GM21423 (cell line): Measurements from ENCODE around the gene SPTBN5.

Source experiments
- ATAC-seq: cut with Tn5 transposase; IDR thresholded peaks from one replicate; pipeline ENCODE4 v1.9.1; 2021; ENCODE audit warnings: mild to moderate bottlenecking, moderate library complexity; ENCODE audit not compliant: unreplicated experiment

SPTBN5 gene

DNA sequence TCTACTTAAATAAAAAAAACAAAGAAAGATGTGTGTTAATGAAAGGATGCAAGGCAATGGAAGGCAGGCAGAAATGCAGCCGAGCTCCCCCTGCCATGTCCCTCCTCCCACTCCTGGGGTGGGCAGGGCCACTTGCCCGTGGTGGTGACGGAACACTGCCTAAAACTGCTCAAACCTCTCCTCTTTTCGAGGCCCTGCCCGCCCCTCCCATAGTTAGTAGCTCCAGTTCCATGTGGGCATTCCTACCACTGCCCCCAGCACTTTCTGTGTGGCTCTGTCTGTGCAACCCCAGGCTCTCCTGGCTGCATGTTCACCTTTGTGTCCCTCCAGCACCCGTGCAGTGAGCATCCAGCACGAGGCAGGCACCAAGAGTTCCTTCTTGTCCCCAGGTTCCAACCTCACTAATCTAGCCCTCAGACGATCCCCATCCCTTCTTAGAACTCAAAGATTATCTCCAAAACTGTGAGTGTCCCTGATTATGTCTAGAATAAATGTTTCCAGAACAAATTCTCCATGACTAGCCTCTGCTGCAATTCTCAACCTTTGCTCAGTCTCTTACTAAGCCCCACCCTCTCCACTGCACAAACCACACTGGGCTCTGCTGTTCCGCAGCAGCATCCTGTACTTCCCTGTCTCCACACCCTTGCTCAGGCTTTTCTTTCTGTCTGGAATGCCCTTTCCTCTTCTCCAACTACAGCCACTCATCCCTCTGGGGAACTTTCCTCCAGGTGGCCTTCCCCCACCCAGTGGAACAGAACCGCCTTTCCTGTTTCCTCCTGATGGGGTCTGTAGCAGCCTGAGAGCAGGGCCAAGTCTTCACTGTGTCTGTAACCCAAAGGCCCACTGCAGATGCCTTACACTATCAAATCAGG lies 32.6 kb upstream of the SPTBN5 start:
- no peak for ATAC-seq

DNA sequence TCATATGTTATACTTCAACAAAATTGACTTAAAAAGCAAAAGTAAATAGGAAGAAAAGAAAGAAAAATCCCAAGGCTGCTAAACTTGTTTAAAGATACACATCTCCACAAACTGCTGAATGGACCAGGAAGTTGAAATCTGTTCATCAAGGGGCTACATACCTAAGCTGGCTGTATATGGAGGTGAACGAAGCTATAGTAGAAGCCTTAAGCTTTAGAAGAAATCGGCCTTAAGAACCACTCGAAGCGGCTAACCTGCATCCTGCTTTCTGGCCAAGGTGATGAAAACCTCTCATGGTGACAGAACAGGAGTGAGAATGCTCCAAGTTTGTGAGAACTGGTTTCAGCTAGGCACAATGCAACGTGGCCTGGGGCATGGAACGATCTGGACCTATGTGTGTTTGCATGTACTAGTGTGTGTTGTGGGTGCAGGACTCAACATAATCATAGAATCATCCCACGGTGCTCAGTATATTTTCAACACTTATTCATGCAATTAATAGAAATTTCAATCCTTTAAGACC lies 31.3 kb upstream of the SPTBN5 start:
- ATAC-seq, result no peak

DNA sequence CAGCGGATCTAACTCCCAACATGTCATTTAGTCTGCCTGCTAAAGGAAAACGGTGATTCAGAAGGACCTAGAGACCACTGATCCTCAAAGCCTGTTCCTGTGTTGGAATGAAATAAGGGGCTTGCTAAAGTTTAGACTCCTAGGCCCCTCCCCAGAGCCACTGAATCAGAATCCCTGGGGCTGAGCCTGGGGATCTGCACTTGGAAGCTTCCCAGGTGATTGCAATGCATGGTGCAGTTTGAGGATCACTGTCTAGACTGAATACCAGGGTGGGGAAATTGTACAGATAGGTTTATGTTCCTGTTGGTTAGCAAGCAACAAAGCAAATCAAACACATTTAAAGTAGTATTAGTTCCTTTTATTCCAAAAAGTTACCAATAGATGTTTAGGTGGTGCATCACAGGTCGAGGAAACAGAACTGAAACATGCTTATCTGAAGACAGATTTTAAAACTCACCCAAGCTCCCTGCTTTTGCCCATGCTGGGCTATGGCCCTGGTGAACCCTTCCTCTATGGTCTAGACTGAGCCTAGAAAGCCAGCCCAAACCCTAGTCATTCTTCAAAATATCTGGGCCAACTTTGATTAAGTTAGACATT lies 29.6 kb upstream of the SPTBN5 start:
- ATAC-seq, result no peak

GRCh38 chr15:41922353-41922752 lies 28.5 kb upstream of the SPTBN5 start:
- no peak for ATAC-seq

- no peak for ATAC-seq
Observed at GRCh38 chr15:41921639-41922038, 27.8 kb upstream of the SPTBN5 start.

GRCh38 chr15:41921167-41921566 lies 27.3 kb upstream of the SPTBN5 start:
- ATAC-seq, result no peak

DNA sequence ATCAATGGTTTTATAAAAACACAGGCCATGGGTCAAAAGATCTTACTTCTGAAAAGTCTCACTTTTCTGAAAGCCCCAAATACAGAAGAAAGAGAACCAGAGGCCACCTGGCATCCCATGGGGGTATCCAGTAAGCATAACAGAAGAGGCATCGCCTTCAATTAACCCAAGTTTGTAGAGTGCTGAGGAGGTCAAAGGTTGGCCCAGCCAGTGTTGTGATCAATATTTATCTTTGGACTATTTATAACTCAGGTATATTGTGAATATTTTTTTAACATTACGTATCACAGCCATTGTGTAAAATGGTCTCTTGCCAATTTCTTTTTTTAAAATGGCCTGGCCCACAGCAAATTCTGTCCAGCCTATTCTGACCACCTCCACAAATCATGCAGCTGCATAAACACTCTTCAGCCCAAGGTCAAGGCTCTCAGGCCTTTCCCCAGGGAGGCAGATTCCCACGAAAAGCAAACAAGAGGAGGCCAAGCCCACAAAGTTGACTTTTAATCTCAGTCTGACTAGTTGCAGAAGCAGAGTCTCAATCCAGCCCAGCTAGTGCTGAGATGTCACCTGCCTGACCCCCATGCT lies 26.2 kb upstream of the SPTBN5 start:
- no peak for ATAC-seq

DNA sequence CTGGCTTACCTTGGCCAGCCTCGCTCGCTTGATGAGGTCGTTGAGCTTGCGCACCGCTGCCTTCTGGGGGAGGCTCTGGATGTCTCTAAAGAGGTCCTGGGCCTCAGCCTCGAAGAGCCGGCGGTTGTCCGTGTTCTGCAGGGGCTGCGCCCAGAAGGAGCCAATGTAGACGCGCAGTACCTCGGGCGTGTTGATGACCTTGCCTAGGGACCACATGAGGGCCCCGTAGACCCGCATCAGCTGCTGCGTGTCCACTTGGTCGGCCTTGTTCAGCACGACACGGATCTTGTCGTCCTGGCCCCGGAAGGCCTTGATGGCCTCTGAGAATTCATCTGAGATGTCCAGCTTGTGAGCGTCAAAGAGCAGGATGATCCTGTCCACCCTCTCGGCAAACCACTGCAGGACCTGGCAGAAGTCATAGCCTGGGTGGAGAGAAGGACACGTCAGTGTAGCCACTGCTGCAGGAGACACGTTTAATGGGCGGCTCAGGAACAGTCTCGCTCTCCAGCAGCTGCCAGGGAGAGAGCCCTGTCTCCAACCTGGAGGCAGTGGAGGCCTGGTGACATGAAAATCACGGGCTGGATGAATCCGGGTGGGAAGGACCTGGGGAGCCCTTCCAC lies 25.5 kb upstream of the SPTBN5 start:
- no peak for ATAC-seq

GRCh38 chr15:41918506-41919126 lies 24.8 kb upstream of the SPTBN5 start:
- no peak for ATAC-seq

GRCh38 chr15:41917767-41918430 lies 24.0 kb upstream of the SPTBN5 start:
- ATAC-seq, result no peak

DNA sequence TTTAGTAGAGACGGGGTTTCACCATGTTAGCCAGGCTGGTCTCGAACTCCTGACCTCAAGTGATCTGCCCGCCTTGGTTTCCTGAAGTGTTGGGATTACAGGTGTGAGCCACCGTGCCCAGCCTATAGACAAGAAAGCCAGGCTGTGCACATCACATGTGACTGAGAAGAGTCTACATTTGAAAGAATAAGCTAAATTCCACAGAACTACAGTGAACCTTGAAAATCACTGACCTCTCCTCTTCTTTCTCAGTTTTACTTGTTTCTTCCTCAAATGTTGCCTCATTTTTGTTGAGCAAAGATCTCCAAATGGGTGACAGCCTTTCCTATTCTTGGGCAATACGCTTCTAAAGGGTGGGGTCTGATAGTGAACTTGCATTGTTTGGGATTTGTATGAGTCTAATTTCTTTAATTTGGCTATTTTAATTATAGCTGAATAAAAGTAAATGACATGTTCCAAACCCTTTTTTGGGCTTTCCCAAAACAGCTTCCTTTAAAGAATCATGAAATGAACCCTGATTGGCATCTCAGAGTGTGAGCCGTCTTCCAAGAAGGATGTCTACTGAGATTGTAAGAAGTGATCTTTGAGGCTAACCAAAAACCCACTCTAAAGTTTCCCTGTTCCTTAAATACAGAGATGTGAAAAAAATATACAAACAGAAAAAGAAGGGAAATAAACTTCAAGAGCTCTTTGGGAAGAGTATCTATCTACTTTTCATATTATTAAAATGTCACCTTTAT lies 21.6 kb upstream of the SPTBN5 start:
- ATAC-seq, result no peak

- ATAC-seq, result no peak
Observed at GRCh38 chr15:41914411-41914810, 20.6 kb upstream of the SPTBN5 start.

DNA sequence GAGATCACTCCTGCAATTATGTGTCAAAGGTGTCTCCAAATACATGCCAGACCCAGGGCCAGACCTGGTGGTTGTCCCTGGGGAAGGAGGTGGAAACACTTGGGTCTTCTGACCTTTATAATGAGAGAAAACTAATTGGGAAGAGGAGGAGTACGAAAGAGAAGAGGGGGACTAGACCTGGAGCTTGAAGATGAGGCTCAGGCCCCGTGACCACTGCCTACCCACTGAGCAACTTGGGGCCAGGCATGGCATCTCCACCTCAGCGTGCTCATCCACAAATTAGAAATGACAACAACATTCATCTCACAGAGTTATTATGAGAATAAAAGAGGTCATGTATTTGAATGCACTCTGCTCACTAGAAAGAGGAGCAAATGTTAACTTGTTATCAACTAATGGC lies 19.4 kb upstream of the SPTBN5 start:
- no peak for ATAC-seq

GRCh38 chr15:41911691-41912345 lies 18.0 kb upstream of the SPTBN5 start:
- no peak for ATAC-seq

- ATAC-seq, result no peak
Observed at GRCh38 chr15:41908736-41909461, 15.0 kb upstream of the SPTBN5 start.

DNA sequence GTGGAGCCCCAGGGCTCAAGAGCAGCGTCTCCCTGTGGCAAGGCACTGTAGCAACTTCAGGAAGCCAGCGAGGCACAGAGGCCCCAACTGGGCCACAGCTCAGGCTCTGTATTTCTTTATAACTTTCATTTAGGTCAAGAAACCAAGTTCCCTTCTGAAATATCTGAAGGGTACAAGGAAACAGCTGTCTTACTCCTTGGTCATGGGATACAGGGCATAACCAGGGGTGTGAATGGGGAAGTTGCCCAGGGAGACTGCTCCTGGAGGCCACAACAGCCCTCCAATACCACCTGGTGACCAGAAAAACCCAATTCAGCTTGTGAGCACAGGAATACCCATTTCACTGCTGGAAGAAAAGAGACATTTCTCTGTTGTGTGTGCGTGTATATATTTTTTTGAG lies 13.3 kb upstream of the SPTBN5 start:
- no peak for ATAC-seq

DNA sequence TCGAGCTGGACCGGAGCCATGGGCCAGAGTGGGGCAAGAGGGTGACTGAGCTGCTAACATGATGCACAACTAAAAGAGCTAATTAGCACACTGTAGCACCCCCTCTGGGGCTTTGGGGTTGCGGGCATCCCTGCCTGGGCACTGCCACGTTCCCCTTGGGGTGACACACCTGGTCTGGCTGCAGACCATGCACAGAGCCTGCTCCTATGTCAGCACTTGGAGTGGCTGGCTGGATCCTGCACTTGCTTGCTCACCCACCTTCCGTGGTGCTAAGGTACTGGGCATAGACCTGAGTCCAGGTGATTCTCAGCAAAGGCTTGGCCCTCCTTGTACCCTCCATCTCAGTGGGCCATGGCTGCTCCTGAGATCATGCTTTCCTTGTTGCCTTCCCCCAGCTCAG lies 12.8 kb upstream of the SPTBN5 start:
- ATAC-seq, result no peak

GRCh38 chr15:41905036-41905793 lies 11.4 kb upstream of the SPTBN5 start:
- no peak for ATAC-seq
